Peyer's patch (tissue), 4 donors: ENCODE measurements around the gene PDLIM5.

Experiments
- POLR2A ChIP-seq, 2 donors: fragments of 450-650 bp; IDR thresholded peaks; one replicate each; pipeline ENCODE4 v1.5.1; 2017; ENCODE audit warnings: antibody characterized with exemption in 2 of 2, mild to moderate bottlenecking in 2 of 2, moderate library complexity in 2 of 2
- TF ChIP-seq, protein P1 (sequence below), 6 experiments: fragments of 450-650 bp in 4 of 6; fragments of 200-600 bp in 2 of 6; sonication (generic) in 1 of 6; IDR thresholded peaks; one replicate each; pipeline ENCODE4 v1.5.1; 2017 to 2019; ENCODE audit warnings: antibody characterized with exemption in 6 of 6, mild to moderate bottlenecking in 3 of 6, moderate library complexity in 1 of 6

DNA sequence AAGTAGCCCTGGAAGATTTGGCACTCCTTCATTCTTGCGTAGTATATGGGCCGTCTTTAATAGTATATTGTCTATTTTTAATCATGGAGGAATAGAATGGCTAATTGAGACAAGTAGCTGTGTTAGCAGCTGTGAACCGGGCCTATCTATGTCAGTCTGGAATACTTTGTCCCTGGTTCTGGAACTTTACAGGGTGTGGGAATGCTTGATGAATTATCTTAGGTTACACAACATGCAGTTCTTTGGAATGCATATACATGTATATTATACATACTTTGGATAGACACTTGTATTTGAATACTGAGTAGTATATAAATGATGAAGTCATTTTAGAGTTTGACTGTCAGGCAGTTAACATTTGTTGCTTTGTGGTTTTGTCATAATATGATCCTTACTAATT, 37.4 kb downstream of the PDLIM5 start:
- TF ChIP-seq, protein P1, sequence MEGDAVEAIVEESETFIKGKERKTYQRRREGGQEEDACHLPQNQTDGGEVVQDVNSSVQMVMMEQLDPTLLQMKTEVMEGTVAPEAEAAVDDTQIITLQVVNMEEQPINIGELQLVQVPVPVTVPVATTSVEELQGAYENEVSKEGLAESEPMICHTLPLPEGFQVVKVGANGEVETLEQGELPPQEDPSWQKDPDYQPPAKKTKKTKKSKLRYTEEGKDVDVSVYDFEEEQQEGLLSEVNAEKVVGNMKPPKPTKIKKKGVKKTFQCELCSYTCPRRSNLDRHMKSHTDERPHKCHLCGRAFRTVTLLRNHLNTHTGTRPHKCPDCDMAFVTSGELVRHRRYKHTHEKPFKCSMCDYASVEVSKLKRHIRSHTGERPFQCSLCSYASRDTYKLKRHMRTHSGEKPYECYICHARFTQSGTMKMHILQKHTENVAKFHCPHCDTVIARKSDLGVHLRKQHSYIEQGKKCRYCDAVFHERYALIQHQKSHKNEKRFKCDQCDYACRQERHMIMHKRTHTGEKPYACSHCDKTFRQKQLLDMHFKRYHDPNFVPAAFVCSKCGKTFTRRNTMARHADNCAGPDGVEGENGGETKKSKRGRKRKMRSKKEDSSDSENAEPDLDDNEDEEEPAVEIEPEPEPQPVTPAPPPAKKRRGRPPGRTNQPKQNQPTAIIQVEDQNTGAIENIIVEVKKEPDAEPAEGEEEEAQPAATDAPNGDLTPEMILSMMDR (IDR thresholded peaks at IDR 0.05), result no peak
- no peak for TF ChIP-seq POLR2A (IDR thresholded peaks at IDR 0.05)
